22Rv1 (cell line): Measurements from ENCODE around the gene SRP68.

Experiments
- CTCF ChIP-seq: fragments of 450-650 bp; IDR thresholded peaks from 2 replicates; pipeline ENCODE4 v1.5.1; 2017; ENCODE audit warnings: mild to moderate bottlenecking
- ZFX ChIP-seq: fragments of 450-650 bp; IDR thresholded peaks from 2 replicates; pipeline ENCODE4 v1.6.1; 2017; ENCODE audit warnings: antibody characterized with exemption, borderline replicate concordance

- TF ChIP-seq CTCF (no peak), ZFX (no peak)
Observed at GRCh38 chr17:76072148-76072858, at the start of gene SRP68.
